Testis (tissue), 2 donors: ENCODE results near the gene SRXN1.

ENCODE experiments used
- POLR2A ChIP-seq: fragments of 450-650 bp; IDR thresholded peaks from one replicate; pipeline ENCODE4 v1.6.1; 2017; ENCODE audit warnings: antibody characterized with exemption, mild to moderate bottlenecking, moderate library complexity
- TF ChIP-seq, protein P1 (sequence below), 3 experiments: fragments of 450-650 bp in 2 of 3; fragments of 200-600 bp in 1 of 3; sonication (generic) in 1 of 3; IDR thresholded peaks; one replicate each; pipeline ENCODE4 v1.5.1; 2016 to 2019; ENCODE audit warnings: antibody characterized with exemption in 3 of 3, mild to moderate bottlenecking in 2 of 3, moderate library complexity in 1 of 3

GRCh38 chr20:676967-677366 is 24.0 kb upstream of the SRXN1 start:
- TF ChIP-seq, protein P1, sequence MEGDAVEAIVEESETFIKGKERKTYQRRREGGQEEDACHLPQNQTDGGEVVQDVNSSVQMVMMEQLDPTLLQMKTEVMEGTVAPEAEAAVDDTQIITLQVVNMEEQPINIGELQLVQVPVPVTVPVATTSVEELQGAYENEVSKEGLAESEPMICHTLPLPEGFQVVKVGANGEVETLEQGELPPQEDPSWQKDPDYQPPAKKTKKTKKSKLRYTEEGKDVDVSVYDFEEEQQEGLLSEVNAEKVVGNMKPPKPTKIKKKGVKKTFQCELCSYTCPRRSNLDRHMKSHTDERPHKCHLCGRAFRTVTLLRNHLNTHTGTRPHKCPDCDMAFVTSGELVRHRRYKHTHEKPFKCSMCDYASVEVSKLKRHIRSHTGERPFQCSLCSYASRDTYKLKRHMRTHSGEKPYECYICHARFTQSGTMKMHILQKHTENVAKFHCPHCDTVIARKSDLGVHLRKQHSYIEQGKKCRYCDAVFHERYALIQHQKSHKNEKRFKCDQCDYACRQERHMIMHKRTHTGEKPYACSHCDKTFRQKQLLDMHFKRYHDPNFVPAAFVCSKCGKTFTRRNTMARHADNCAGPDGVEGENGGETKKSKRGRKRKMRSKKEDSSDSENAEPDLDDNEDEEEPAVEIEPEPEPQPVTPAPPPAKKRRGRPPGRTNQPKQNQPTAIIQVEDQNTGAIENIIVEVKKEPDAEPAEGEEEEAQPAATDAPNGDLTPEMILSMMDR (IDR thresholded peaks at IDR 0.05) = no peak
- no peak for TF ChIP-seq POLR2A
